ENCODE data around the gene TMEM43. TPM values are rescaled to one million over a fixed set of nuclear protein-coding genes. Genes with fewer than 3 reads are reported as not detected.
A peak's percentile ranks its signal among the peaks of the same experiment; 100 is the strongest.

The TMEM43 gene
- total and polyA plus RNA-seq, 2 of the 13 experiments (the other 11 are each of a cell fraction or from before 2014, with no cell fraction given): 48.9 to 50.5 TPM

- no peak for TF ChIP-seq AGO1 (IDR thresholded peaks at IDR 0.05; ENCODE audit: low read depth, low read length, poor library complexity, severe bottlenecking)
- no peak for TF ChIP-seq FOXC1 (CRISPR knock-in tag; IDR thresholded peaks at IDR 0.05; ENCODE audit: borderline replicate concordance)
- TF ChIP-seq IRX3 (CRISPR knock-in tag; IDR thresholded peaks at IDR 0.05; ENCODE audit: borderline replicate concordance, low read depth): peak; percentile 58; the same call in 1 of the 2 replicates
- TF ChIP-seq MNT (IDR thresholded peaks at IDR 0.05): no peak
- 0 out of 2 replicates have a peak, but pooled peaks have one; percentile 49 for TF ChIP-seq ZNF775 (CRISPR knock-in tag; IDR thresholded peaks at IDR 0.05; ENCODE audit: borderline replicate concordance)
- TF ChIP-seq ZBTB4 (CRISPR knock-in tag; IDR thresholded peaks at IDR 0.05; ENCODE audit: borderline replicate concordance): no peak
- no peak for TF ChIP-seq NR2F1 (CRISPR knock-in tag; IDR thresholded peaks at IDR 0.05)
- peak; percentile 60; the same call in 1 of the 2 replicates for TF ChIP-seq ELF4 (CRISPR knock-in tag; IDR thresholded peaks at IDR 0.05; ENCODE audit: borderline replicate concordance)
- peak; percentile 33; the same call in 1 of the 2 replicates for TF ChIP-seq SATB2 (CRISPR knock-in tag; IDR thresholded peaks at IDR 0.05)
- TF ChIP-seq ZBTB34 (CRISPR knock-in tag; IDR thresholded peaks at IDR 0.05): peak; percentile 17; the same call in 1 of the 2 replicates
- no peak for TF ChIP-seq CENPT (CRISPR knock-in tag; IDR thresholded peaks at IDR 0.05; ENCODE audit: low read depth)
- TF ChIP-seq NFRKB (IDR thresholded peaks at IDR 0.05): no peak
- TF ChIP-seq ZNF709 (CRISPR knock-in tag; IDR thresholded peaks at IDR 0.05): 0 out of 2 replicates have a peak, but pooled peaks have one; percentile 15
- peak; percentile 29; the same call in 1 of the 2 replicates for TF ChIP-seq HOXD1 (CRISPR knock-in tag; IDR thresholded peaks at IDR 0.05)
- TF ChIP-seq ATAD3A (CRISPR knock-in tag; IDR thresholded peaks at IDR 0.05): 0 out of 2 replicates have a peak, but pooled peaks have one; percentile 7
- TF ChIP-seq SAP130 (CRISPR knock-in tag; IDR thresholded peaks at IDR 0.05; ENCODE audit: low read depth): peak; percentile 87
- no peak for TF ChIP-seq GPN1 (CRISPR knock-in tag; IDR thresholded peaks at IDR 0.05; ENCODE audit: borderline replicate concordance)
- TF ChIP-seq BCL3 (CRISPR knock-in tag; IDR thresholded peaks at IDR 0.05): no peak; the same call in 1 of the 2 replicates
- TF ChIP-seq ZNF20 (CRISPR knock-in tag; IDR thresholded peaks at IDR 0.05): no peak
Measured at GRCh38 chr3:14125193-14126016, 553 bp downstream of the TMEM43 start (continued).
